K562 (cell line): ENCODE measurements around the gene GLI3. TPM values are rescaled to one million over a fixed set of nuclear protein-coding genes. Genes with fewer than 3 reads are reported as not detected.

Experiments
- ATAC-seq: fragments of 200-7000 bp; cut with Tn5 transposase; 3 replicates; pipeline ENCODE4 v1.9.1; 2020; ENCODE audit warnings: moderate library complexity
- BruUV-seq: library from RNA; stranded (reverse); fragments of 400-500 nt; replicated peaks from 2 replicates; lab custom pipeline; 2021; lab: Mats Ljungman, UMichigan
- CTCF ChIA-PET: fragments of 300-600 bp; formaldehyde crosslinking; extraction: SDS; loops from one replicate; lab custom pipeline; 2021; ENCODE audit warnings: low intra/inter-chr PET ratio; lab: Yijun Ruan, JAX
- POLR2A ChIA-PET: fragments of 300-600, 350-650 bp; sonication (Branson Sonifier 250); formaldehyde crosslinking; extraction: SDS; loops from one replicate; lab custom pipeline; 2021; ENCODE audit warnings: antibody characterized with exemption, inconsistent platforms; lab: Yijun Ruan, JAX
- DNase-seq, 4 experiments: peaks; one replicate each; pipeline versions ENCODE4 v3.0.0 to v3.0.0-alpha.2; 2011 to 2018; ENCODE audit warnings: low spot score in 3 of 4, mixed read lengths in 3 of 4; ENCODE audit errors: extremely low read depth in 1 of 4
- FAIRE-seq: peaks from 2 replicates; lab custom pipeline; 2011; peaks lifted over from hg19 to GRCh38; lab: Jason Lieb, UNC
- H2AFZ ChIP-seq: 2 replicates; pipeline ENCODE4 v1.6.0; 2011; ENCODE audit warnings: low read depth, low read length, control low read depth, inconsistent platforms
- H3K27ac ChIP-seq: fragments of 200-600 bp; 3 replicates; pipeline ENCODE4 v1.8.0; 2011; ENCODE audit warnings: low read depth, mild to moderate bottlenecking, control low read depth, inconsistent platforms, low read length, moderate library complexity, mixed read lengths; ENCODE audit errors: extremely low read depth
- H3K27me3 ChIP-seq, 2 experiments: fragments of 300-600 bp in 1 of 2; 2 replicates in 1 of 2; 3 replicates in 1 of 2; pipeline versions ENCODE4 v1.6.0 to v1.8.0; 2011; ENCODE audit warnings: inconsistent platforms in 2 of 2, low read length in 2 of 2, mild to moderate bottlenecking in 1 of 2, mixed read lengths in 1 of 2, moderate library complexity in 1 of 2; ENCODE audit not compliant: control insufficient read depth in 2 of 2, insufficient read depth in 2 of 2
- H3K36me3 ChIP-seq: fragments of 300-600 bp; 3 replicates; pipeline ENCODE4 v1.8.0; 2011; ENCODE audit warnings: mild to moderate bottlenecking, low read length, inconsistent platforms; ENCODE audit not compliant: control insufficient read depth, insufficient read depth
- H3K4me1 ChIP-seq, 2 experiments: fragments of 200-600 bp in 1 of 2; replicated peaks in 1 of 2; 2 replicates in 1 of 2; 3 replicates in 1 of 2; pipeline versions ENCODE4 v1.5.1 to v1.8.0; 2011; ENCODE audit warnings: inconsistent platforms in 2 of 2, low read length in 2 of 2, mild to moderate bottlenecking in 1 of 2, mixed read lengths in 1 of 2, moderate library complexity in 1 of 2; ENCODE audit not compliant: control insufficient read depth in 2 of 2, insufficient read depth in 2 of 2
- H3K4me2 ChIP-seq: 2 replicates; pipeline ENCODE4 v1.6.1; 2011; ENCODE audit warnings: low read length, control low read depth, inconsistent platforms, mixed read lengths; ENCODE audit not compliant: insufficient read depth
- H3K4me3 ChIP-seq: fragments of 200-600 bp; sonication (generic), shearing (Covaris generic); 2 replicates; pipeline ENCODE4 v1.5.1; 2016; ENCODE audit warnings: control low read depth, inconsistent platforms
- H3K79me2 ChIP-seq: fragments of 200-600 bp; 3 replicates; pipeline ENCODE4 v1.8.0; 2011; ENCODE audit warnings: low read length, inconsistent platforms; ENCODE audit not compliant: control insufficient read depth, insufficient read depth
- H3K9ac ChIP-seq, 2 experiments: 2 replicates each; pipeline versions ENCODE4 v1.6.0 to v1.6.1; 2011; ENCODE audit warnings: low read depth in 2 of 2, low read length in 2 of 2, control low read depth in 1 of 2, inconsistent platforms in 1 of 2, mild to moderate bottlenecking in 1 of 2, mixed read lengths in 1 of 2; ENCODE audit not compliant: insufficient read depth in 1 of 2
- H3K9me1 ChIP-seq: one replicate; pipeline ENCODE4 v1.6.0; 2011; ENCODE audit warnings: inconsistent platforms, mild to moderate bottlenecking, low read length, moderate library complexity; ENCODE audit not compliant: control insufficient read depth, insufficient read depth
- H3K9me3 ChIP-seq: replicated peaks from 2 replicates; pipeline ENCODE4 v1.5.1; 2011; ENCODE audit warnings: low read depth, low read length, inconsistent platforms; ENCODE audit not compliant: control insufficient read depth, insufficient read depth
- H4K20me1 ChIP-seq: replicated peaks from 2 replicates; pipeline ENCODE4 v1.6.1; 2011; ENCODE audit warnings: low read length, inconsistent platforms, mixed read lengths; ENCODE audit not compliant: control insufficient read depth, insufficient read depth
- EP300 ChIP-seq: IDR thresholded peaks from 2 replicates; pipeline ENCODE4 v1.6.1; 2012; ENCODE audit warnings: low read length, improper control_type of control experiment
- MAFG ChIP-seq: fragments of 450-650 bp; conservative IDR thresholded peaks from 2 replicates; pipeline ENCODE4 v1.6.1; 2016; ENCODE audit warnings: missing genetic modification characterization, missing compliant biosample characterization
- PML ChIP-seq: IDR thresholded peaks from 2 replicates; pipeline ENCODE4 v1.6.1; 2012; ENCODE audit warnings: low read length, inconsistent platforms
- TSC22D4 ChIP-seq: fragments of 450-650 bp; IDR thresholded peaks from 2 replicates; pipeline ENCODE4 v1.6.1; 2016; ENCODE audit warnings: missing genetic modification characterization, missing biosample characterization, control low read depth
- ZNF407 ChIP-seq: fragments of 450-650 bp; IDR thresholded peaks from 2 replicates; pipeline ENCODE4 v1.6.1; 2016; ENCODE audit warnings: low read depth
- WGBS: fragments of 100-300 bp; shearing (Covaris generic); methylation state at CpG from one replicate; pipeline ENCODE4 v1.1.6; 2016; ENCODE audit warnings: low coverage, mixed read lengths; ENCODE audit not compliant: insufficient coverage; ENCODE audit errors: missing lambda C conversion rate; 5-methylcytosine and 5-hydroxymethylcytosine counted together
- in situ Hi-C: fragments of 300-500 bp; cut with MboI; formaldehyde crosslinking; loops from 4 replicates; pipeline ENCODE4 v1.15.0; 2018; ENCODE audit warnings: inconsistent platforms, mixed read lengths
- intact Hi-C: fragments of 100-400 bp; cut with micrococcal nuclease; formaldehyde crosslinking; loops from 2 replicates; pipeline ENCODE4 v1.14.2; 2022
- polyA plus RNA-seq, 8 experiments: library from polyadenylated mRNA; depleted of rRNA in 4 of 8; stranded (reverse) in 5 of 8; unstranded in 3 of 8; fragments of >200 nt; fragmentation: Nextera tagmentation in 2 of 8; fragmentation: Illumina TruSeq in 1 of 8; extraction: Ambion mirVana in 2 of 8; extraction: Trizol in 1 of 8; gene quantifications; 2 replicates each; pipeline versions ENCODE4 v1.2.1 to v1.2.3, GENCODE V29; 2011 to 2014; ENCODE audit warnings: inconsistent platforms in 1 of 8, missing spikeins in 1 of 8
- total RNA-seq, 7 experiments: library from RNA; depleted of rRNA in 6 of 7; stranded (reverse); fragments of >200 nt in 6 of 7; fragmentation: Illumina TruSeq in 2 of 7; extraction: Trizol in 2 of 7; gene quantifications; 2 replicates each; pipeline versions ENCODE4 v1.2.1 to v1.2.3, GENCODE V29; 2011 to 2021; ENCODE audit warnings: low replicate concordance in 1 of 7
- TF ChIP-seq, protein P1 (sequence below), 2 experiments: IDR thresholded peaks; 2 replicates each; pipeline ENCODE4 v1.6.1; 2012; ENCODE audit warnings: improper control_type of control experiment in 2 of 2, low read depth in 2 of 2, low read length in 2 of 2, borderline replicate concordance in 1 of 2

The GLI3 gene
- total and polyA plus RNA-seq, 9 of the 15 experiments (the other 6 are each of a cell fraction or from before 2014, with no cell fraction given), result 0.01 to 0.18 (median 0.07) TPM; not detected in 6

DNA sequence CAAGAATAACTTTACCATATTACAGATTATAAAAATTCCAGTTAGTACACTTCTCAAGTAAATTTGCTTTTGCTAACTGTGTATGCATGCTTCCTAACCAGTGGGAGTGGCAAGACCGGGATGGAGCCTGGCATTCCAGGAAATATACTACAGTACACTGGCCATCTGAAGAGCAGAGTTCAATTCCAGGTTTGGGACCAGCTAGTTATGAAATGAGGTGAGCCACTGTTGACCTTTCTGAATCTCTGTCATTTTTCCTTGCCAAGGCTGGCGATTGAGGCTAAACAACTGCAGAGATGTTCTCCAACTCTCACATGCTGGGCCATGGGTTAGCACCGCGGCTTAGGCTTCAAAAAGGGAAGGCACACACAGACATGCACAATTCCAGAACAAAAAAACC lies 258.2 kb downstream of the GLI3 start (continued):
- TF ChIP-seq, protein P1, sequence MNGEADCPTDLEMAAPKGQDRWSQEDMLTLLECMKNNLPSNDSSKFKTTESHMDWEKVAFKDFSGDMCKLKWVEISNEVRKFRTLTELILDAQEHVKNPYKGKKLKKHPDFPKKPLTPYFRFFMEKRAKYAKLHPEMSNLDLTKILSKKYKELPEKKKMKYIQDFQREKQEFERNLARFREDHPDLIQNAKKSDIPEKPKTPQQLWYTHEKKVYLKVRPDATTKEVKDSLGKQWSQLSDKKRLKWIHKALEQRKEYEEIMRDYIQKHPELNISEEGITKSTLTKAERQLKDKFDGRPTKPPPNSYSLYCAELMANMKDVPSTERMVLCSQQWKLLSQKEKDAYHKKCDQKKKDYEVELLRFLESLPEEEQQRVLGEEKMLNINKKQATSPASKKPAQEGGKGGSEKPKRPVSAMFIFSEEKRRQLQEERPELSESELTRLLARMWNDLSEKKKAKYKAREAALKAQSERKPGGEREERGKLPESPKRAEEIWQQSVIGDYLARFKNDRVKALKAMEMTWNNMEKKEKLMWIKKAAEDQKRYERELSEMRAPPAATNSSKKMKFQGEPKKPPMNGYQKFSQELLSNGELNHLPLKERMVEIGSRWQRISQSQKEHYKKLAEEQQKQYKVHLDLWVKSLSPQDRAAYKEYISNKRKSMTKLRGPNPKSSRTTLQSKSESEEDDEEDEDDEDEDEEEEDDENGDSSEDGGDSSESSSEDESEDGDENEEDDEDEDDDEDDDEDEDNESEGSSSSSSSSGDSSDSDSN (IDR thresholded peaks at IDR 0.05; ENCODE audit: borderline replicate concordance in 1 of 2, low read depth in 2 of 2, low read length in 2 of 2), result no peak
- TF ChIP-seq TSC22D4 (tag), result no peak
- no peak for TF ChIP-seq MAFG (tag)
- TF ChIP-seq PML, result no peak
- TF ChIP-seq EP300, result no peak
- TF ChIP-seq, all 486 proteins: peak for 0

- CTCF ChIA-PET, result no interaction called here
- Histone ChIP-seq H3K27ac (no peak overlapping the region), H3K4me1 (no peaks in the 10 kb centered on the region), H3K79me2 (no peaks in the 10 kb centered on the region), H3K36me3 (no peaks in the 10 kb centered on the region), H3K9me1 (no peaks in the 10 kb centered on the region), H3K4me2 (no peak overlapping the region), H4K20me1 (no peaks in the 10 kb centered on the region; the same call in 1 of the 2 replicates), H3K9ac (no peak overlapping the region), H3K9me3 (no peaks in the 10 kb centered on the region), H3K27me3 (no peaks in the 10 kb centered on the region; a peak in 1 of 5 replicates), H2AFZ (no peak overlapping the region), H3K4me3 (no peak overlapping the region)
- BruUV-seq, result no TSS peak
- POLR2A ChIA-PET, result interaction anchor here (0.6 kb wide), 2 partner anchors 13 to 123 kb away, joined by 3 to 4 read pairs; no protein-coding TSS in a partner anchor
- no peak for TF ChIP-seq ZNF407
- no peak for FAIRE-seq
- WGBS, result 0% methylated on average over 3 of the region's 3 CpGs
- no peak for DNase-seq
- intact Hi-C loops, result loop anchor here (1.0 kb wide), 1 partner anchor 866 kb away; no protein-coding TSS in a partner anchor
- ATAC-seq, result no peak
- in situ Hi-C loops, result no loop called here
These were observed 259.3 kb downstream of the GLI3 start for GRCh38 chr7:41977661-41978060.
